Astrocyte of the spinal cord (primary cell): Measurements from ENCODE around the gene POU6F2.
A peak's percentile ranks its signal among the peaks of the same experiment; 100 is the strongest.

Experiments used
- DNase-seq: peaks from one replicate; pipeline ENCODE4 v3.0.0; 2011; ENCODE audit warnings: low read depth, low spot score
- H3K4me3 ChIP-seq: 2 replicates; pipeline ENCODE4 v1.5.1; 2011; ENCODE audit warnings: low read depth, mild to moderate bottlenecking, low read length, moderate library complexity
- CTCF ChIP-seq: IDR thresholded peaks from 2 replicates; pipeline ENCODE4 v1.5.1; 2012; ENCODE audit warnings: low read depth, mild to moderate bottlenecking, low read length, inconsistent platforms
- in situ Hi-C: cut with HindIII; loops from 2 replicates; pipeline ENCODE4 v1.10.0; 2017; ENCODE audit warnings: low sequenced_read_pairs

The POU6F2 gene

GRCh38 chr7:39212876-39213275 lies 235.2 kb downstream of the POU6F2 start:
- no peak for DNase-seq
- TF ChIP-seq CTCF: no peak
- in situ Hi-C loops: no loop called here
- H3K4me3 ChIP-seq: no peak overlapping the region

GRCh38 chr7:39217783-39218182 lies 240.1 kb downstream of the POU6F2 start:
- in situ Hi-C loops: no loop called here
- DNase-seq: no peak
- TF ChIP-seq CTCF: no peak
- H3K4me3 ChIP-seq: no peak overlapping the region

- no peak overlapping the region for H3K4me3 ChIP-seq
- no peak for DNase-seq
- no peak for TF ChIP-seq CTCF
- in situ Hi-C loops: no loop called here
These were observed 242.2 kb downstream of the POU6F2 start for GRCh38 chr7:39219869-39220268.

GRCh38 chr7:39221901-39222300 lies 244.2 kb downstream of the POU6F2 start:
- in situ Hi-C loops: no loop called here
- DNase-seq: no peak
- TF ChIP-seq CTCF: no peak
- H3K4me3 ChIP-seq: no peak overlapping the region

GRCh38 chr7:39228946-39229345 lies 251.2 kb downstream of the POU6F2 start:
- DNase-seq: peak; percentile 36
- in situ Hi-C loops: no loop called here
- TF ChIP-seq CTCF: no peak
- no peak overlapping the region for H3K4me3 ChIP-seq

- no peak for DNase-seq
- in situ Hi-C loops: no loop called here
- no peak for TF ChIP-seq CTCF
- H3K4me3 ChIP-seq: no peak overlapping the region
These were observed 256.3 kb downstream of the POU6F2 start for GRCh38 chr7:39233851-39234529.
